Measurements from ENCODE around the gene SUPT4H1. TPM values are rescaled to one million over a fixed set of nuclear protein-coding genes. Genes with fewer than 3 reads are reported as not detected.

The SUPT4H1 gene
- total and polyA plus RNA-seq, 2 of the 4 experiments (the other 2 are of a cell fraction) = 51.6 to 129 TPM

DNA sequence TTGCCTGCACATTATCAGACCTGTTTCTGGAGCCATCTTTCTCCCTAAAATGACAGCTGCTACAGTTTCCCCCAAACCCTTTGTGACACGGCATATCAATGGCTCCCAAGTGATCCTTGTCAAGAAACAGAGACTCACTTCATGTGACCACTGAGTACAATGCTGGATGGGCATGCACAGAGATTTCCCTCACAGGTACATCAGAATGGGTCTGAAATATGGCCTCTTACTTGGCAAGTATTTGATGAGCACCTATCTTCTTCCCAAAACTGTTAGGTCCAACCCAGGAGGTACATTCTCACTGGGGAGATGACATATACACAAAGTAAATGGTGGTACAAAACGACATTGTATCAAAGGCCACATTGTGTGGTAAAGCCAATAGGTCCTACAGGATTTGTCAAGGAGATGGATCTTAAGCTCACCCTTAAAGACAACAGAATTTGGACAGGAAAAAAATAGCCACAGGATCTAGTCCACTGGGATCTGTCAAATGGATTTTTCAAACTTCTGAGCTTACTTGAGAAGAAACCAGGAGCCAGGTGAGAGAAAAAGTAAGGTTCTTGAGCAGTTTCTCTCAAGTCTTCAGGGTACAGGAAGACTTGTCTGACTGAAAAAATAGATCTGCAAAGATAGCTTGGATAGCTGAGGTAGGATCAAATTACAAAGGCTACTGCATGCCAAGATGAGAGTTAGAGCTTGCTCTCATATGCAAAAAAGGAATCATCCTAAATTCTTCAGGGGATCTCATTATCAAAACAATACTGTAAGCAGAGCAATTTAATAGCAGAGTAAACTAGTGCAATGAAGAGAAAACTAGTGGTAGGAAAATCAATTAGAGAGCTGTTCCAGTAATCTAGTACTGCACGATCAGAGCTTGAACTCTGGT is 36.5 kb upstream of the SUPT4H1 start:
- Histone ChIP-seq H3K4ac (ENCODE audit: low read depth, low read length) (no peak overlapping the region), H4K5ac (ENCODE audit: low read depth, low read length) (no peak overlapping the region), H3K4me3 (ENCODE audit: insufficient read depth, low read depth, low read length) (no peak overlapping the region), H2BK20ac (ENCODE audit: low read depth, low read length) (no peak overlapping the region), H3K9ac (ENCODE audit: low read depth, low read length) (no peak overlapping the region), H3K27ac (ENCODE audit: insufficient read depth, low read length) (no peak overlapping the region), H4K8ac (ENCODE audit: low read depth in 2 of 2, low read length in 2 of 2) (no peak overlapping the region), H3K79me1 (ENCODE audit: low read depth in 1 of 2, low read length in 2 of 2) (no peaks in the 10 kb centered on the region), H2AK5ac (ENCODE audit: low read depth, low read length) (no peak overlapping the region), H3K27me3 (ENCODE audit: control insufficient read depth, insufficient read depth, low read length) (peaks cover 13% of the 10 kb centered on the region), H3K23ac (ENCODE audit: low read depth, low read length) (no peak overlapping the region), H2AK9ac (replicated peaks; ENCODE audit: low read depth, low read length, poor library complexity) (no peak overlapping the region), H3K18ac (ENCODE audit: low read depth, low read length) (no peak overlapping the region), H4K20me1 (ENCODE audit: insufficient read depth, low read length) (no peaks in the 10 kb centered on the region), H2BK15ac (ENCODE audit: low read depth, low read length) (no peak overlapping the region), H2BK120ac (ENCODE audit: low read depth, low read length) (no peak overlapping the region), H2AFZ (replicated peaks; ENCODE audit: low read length, poor library complexity) (no peak overlapping the region), H4K91ac (ENCODE audit: insufficient read depth, low read depth, low read length) (no peak overlapping the region), H3K14ac (replicated peaks; ENCODE audit: low read depth, low read length) (no peak overlapping the region), H3K56ac (ENCODE audit: extremely low read depth, insufficient read depth, low read length) (no peak overlapping the region), H3K4me2 (ENCODE audit: low read depth, low read length) (no peak overlapping the region), H3K9me3 (ENCODE audit: control insufficient read depth, insufficient read depth, low read length) (no peaks in the 10 kb centered on the region), H3K36me3 (ENCODE audit: control insufficient read depth, insufficient read depth, low read length) (no peaks in the 10 kb centered on the region), H2BK5ac (ENCODE audit: low read depth, low read length, poor library complexity, severe bottlenecking) (no peak overlapping the region), H3K4me1 (ENCODE audit: control insufficient read depth, insufficient read depth, low read length) (no peaks in the 10 kb centered on the region), H3K9me1 (ENCODE audit: insufficient read depth, low read length) (no peaks in the 10 kb centered on the region)
- 29% methylated on average over 1 of the region's 3 CpGs; no CpG with 5 or more reads in 1 of the 2 experiments for WGBS, 2 experiments (ENCODE audit: extremely low coverage in 2 of 2, insufficient read length in 1 of 2)
- intact Hi-C loops (cut with micrococcal nuclease) (loop anchor here (1.0 kb wide), 1 partner anchor 15 kb away; no protein-coding TSS in a partner anchor), in situ Hi-C loops (cut with MboI; ENCODE audit: low sequenced_read_pairs) (no loop called here), dilution Hi-C loops (cut with HindIII; ENCODE audit: low sequenced_read_pairs, unreplicated experiment) (no loop called here)
- ATAC-seq (ENCODE audit: low read depth) = no peak
- no peak for TF ChIP-seq BHLHE40 (IDR thresholded peaks at IDR 0.05; ENCODE audit: low read depth, low read length)
- ChIA-PET CTCF (interaction anchor here (1.5 kb wide), 1 partner anchor 71 kb away, joined by 4 read pairs; no protein-coding TSS in a partner anchor), POLR2A (ENCODE audit: unreplicated experiment) (no interaction called here)
- BruUV-seq (replicated peaks) = no TSS peak
- no peak for DNase-seq

Data from IMR-90 (cell line).